ENCODE results near the gene PCSK2.

GRCh38 chr20:17233626-17234025 is 6.8 kb downstream of the PCSK2 start:
- TF ChIP-seq CTCF (IDR thresholded peaks at IDR 0.05) = no peak
- TF ChIP-seq POLR2A (IDR thresholded peaks at IDR 0.05) = no peak
